ENCODE measurements around the gene SUPT6H.
A peak's percentile ranks its signal among the peaks of the same experiment; 100 is the strongest.

Gene SUPT6H

GRCh38 chr17:28707339-28707720 is 45.3 kb downstream of the SUPT6H start:
- peaks cover 0 to 39% of the 10 kb centered on the region in 2 experiments; a peak in 1 of 3 replicates for H3K36me3 ChIP-seq (ENCODE audit: control insufficient read depth in 2 of 2, insufficient read depth in 1 of 2, low read length in 2 of 2)
- H3K4me3 ChIP-seq (ENCODE audit: low read depth, low read length), result no peak overlapping the region
- TF ChIP-seq ZNF24 (tag by site-specific recombination; IDR thresholded peaks at IDR 0.05), result 0 out of 2 replicates have a peak, but pooled peaks have one; percentile 28
- TF ChIP-seq ZNF791 (tag by site-specific recombination; IDR thresholded peaks at IDR 0.05), result no peak
- no peaks in the 10 kb centered on the region for H3K9me3 ChIP-seq (ENCODE audit: control insufficient read depth, insufficient read depth, low read depth, low read length)
- POLR2A ChIA-PET, result interaction anchor here (0.7 to 10.5 kb wide), 5 partner anchors 10 to 62 kb away, joined by 3 to 190 read pairs (median 10); partner anchors contain the start of genes BLTP2, RPL23A and TLCD1
- CTCF ChIA-PET, result interaction anchor here (0.6 kb wide), 2 partner anchors 288 to 417 kb away, joined by 3 to 6 read pairs; no protein-coding TSS in a partner anchor
- peaks cover 3% of the 10 kb centered on the region for H3K4me1 ChIP-seq (ENCODE audit: control insufficient read depth, insufficient read depth, low read length)
- no peak overlapping the region for H3K27ac ChIP-seq (ENCODE audit: extremely low read depth, low read depth, low read length)

- peak overlapping the region; percentile 51 for H3K4me3 ChIP-seq (ENCODE audit: low read depth, low read length)
- H3K36me3 ChIP-seq (ENCODE audit: control insufficient read depth in 2 of 2, insufficient read depth in 1 of 2, low read length in 2 of 2), result peaks cover 10 to 38% of the 10 kb centered on the region in 2 experiments; a peak in 2 of 3 replicates
- H3K4me1 ChIP-seq (ENCODE audit: control insufficient read depth, insufficient read depth, low read length), result peaks cover 3% of the 10 kb centered on the region
- ChIA-PET POLR2A (interaction anchor here (0.6 to 10.5 kb wide), 28 partner anchors 9 to 1158 kb away, joined by 3 to 190 read pairs (median 5); partner anchors contain the start of genes BLTP2, FAM222B, NEK8 and PHF12), CTCF (interaction anchor here (0.5 to 2.8 kb wide), 10 partner anchors 9 to 406 kb away, joined by 3 to 19 read pairs (median 4); partner anchors contain the start of genes NEK8, SDF2, SUPT6H and TLCD1)
- H3K27ac ChIP-seq (ENCODE audit: extremely low read depth, low read depth, low read length), result peak overlapping the region; percentile 89
- H3K9me3 ChIP-seq (ENCODE audit: control insufficient read depth, insufficient read depth, low read depth, low read length), result no peaks in the 10 kb centered on the region
- TF ChIP-seq KLF9 (tag by site-specific recombination; IDR thresholded peaks at IDR 0.05; ENCODE audit: low read depth) (peak; percentile 97), REPIN1 (tag by site-specific recombination; IDR thresholded peaks at IDR 0.05; ENCODE audit: low read depth) (peak; percentile 70; the same call in 1 of the 2 replicates), PRDM1 (tag by site-specific recombination; IDR thresholded peaks at IDR 0.05) (no peak), ZSCAN30 (tag by site-specific recombination; IDR thresholded peaks at IDR 0.05) (peak; percentile 88), SCRT1 (tag by site-specific recombination; IDR thresholded peaks at IDR 0.05; ENCODE audit: borderline replicate concordance) (no peak), ZNF747 (tag by site-specific recombination; IDR thresholded peaks at IDR 0.05) (no peak), ZNF16 (tag by site-specific recombination; IDR thresholded peaks at IDR 0.05; ENCODE audit: low read depth) (no peak), YY2 (tag by site-specific recombination; IDR thresholded peaks at IDR 0.05) (no peak), ZNF596 (tag by site-specific recombination; IDR thresholded peaks at IDR 0.05) (no peak), KLF8 (tag by site-specific recombination; IDR thresholded peaks at IDR 0.05) (peak; percentile 87; the same call in 1 of the 2 replicates), SP2 (tag by site-specific recombination; IDR thresholded peaks at IDR 0.05) (peak; percentile 84), ATF2 (tag by site-specific recombination; IDR thresholded peaks at IDR 0.05; ENCODE audit: low read depth) (no peak), GLIS1 (tag by site-specific recombination; IDR thresholded peaks at IDR 0.05) (peak; percentile 14; the same call in 1 of the 2 replicates), GLIS2 (tag by site-specific recombination; IDR thresholded peaks at IDR 0.05) (peak; percentile 38; the same call in 1 of the 2 replicates), ZNF416 (tag by site-specific recombination; IDR thresholded peaks at IDR 0.05) (no peak), ZNF23 (tag by site-specific recombination; IDR thresholded peaks at IDR 0.05; ENCODE audit: borderline replicate concordance) (no peak), ZNF426 (tag by site-specific recombination; IDR thresholded peaks at IDR 0.05) (no peak), ZNF174 (tag by site-specific recombination; IDR thresholded peaks at IDR 0.05) (no peak), ZNF26 (tag by site-specific recombination; IDR thresholded peaks at IDR 0.05) (no peak), ZNF202 (tag by site-specific recombination; IDR thresholded peaks at IDR 0.05; ENCODE audit: borderline replicate concordance) (no peak), ZNF354C (tag by site-specific recombination; IDR thresholded peaks at IDR 0.05; ENCODE audit: borderline replicate concordance, low read depth) (no peak)
- TF ChIP-seq, protein P1, sequence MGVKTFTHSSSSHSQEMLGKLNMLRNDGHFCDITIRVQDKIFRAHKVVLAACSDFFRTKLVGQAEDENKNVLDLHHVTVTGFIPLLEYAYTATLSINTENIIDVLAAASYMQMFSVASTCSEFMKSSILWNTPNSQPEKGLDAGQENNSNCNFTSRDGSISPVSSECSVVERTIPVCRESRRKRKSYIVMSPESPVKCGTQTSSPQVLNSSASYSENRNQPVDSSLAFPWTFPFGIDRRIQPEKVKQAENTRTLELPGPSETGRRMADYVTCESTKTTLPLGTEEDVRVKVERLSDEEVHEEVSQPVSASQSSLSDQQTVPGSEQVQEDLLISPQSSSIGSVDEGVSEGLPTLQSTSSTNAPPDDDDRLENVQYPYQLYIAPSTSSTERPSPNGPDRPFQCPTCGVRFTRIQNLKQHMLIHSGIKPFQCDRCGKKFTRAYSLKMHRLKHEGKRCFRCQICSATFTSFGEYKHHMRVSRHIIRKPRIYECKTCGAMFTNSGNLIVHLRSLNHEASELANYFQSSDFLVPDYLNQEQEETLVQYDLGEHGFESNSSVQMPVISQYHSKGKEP (tag by site-specific recombination; IDR thresholded peaks at IDR 0.05), result 0 out of 2 replicates have a peak, but pooled peaks have one; percentile 41
- TF ChIP-seq, protein P2, sequence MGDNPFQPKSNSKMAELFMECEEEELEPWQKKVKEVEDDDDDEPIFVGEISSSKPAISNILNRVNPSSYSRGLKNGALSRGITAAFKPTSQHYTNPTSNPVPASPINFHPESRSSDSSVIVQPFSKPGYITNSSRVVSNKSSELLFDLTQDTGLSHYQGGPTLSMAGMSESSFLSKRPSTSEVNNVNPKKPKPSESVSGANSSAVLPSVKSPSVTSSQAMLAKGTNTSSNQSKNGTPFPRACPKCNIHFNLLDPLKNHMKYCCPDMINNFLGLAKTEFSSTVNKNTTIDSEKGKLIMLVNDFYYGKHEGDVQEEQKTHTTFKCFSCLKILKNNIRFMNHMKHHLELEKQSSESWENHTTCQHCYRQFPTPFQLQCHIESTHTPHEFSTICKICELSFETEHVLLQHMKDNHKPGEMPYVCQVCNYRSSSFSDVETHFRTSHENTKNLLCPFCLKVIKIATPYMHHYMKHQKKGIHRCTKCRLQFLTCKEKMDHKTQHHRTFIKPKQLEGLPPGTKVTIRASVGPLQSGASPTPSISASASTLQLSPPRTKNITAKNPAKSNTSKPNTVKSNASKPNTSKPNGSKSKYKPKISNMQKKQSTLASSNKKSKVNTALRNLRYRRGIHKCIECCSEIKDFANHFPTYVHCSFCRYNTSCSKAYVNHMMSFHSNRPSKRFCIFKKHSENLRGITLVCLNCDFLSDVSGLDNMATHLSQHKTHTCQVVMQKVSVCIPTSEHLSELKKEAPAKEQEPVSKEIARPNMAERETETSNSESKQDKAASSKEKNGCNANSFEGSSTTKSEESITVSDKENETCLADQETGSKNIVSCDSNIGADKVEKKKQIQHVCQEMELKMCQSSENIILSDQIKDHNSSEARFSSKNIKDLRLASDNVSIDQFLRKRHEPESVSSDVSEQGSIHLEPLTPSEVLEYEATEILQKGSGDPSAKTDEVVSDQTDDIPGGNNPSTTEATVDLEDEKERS (tag by site-specific recombination; IDR thresholded peaks at IDR 0.05), result no peak
Observed at GRCh38 chr17:28710861-28711722, 49.1 kb downstream of the SUPT6H start.
